ENCODE results near the gene WNT7B.

WNT7B gene

DNA sequence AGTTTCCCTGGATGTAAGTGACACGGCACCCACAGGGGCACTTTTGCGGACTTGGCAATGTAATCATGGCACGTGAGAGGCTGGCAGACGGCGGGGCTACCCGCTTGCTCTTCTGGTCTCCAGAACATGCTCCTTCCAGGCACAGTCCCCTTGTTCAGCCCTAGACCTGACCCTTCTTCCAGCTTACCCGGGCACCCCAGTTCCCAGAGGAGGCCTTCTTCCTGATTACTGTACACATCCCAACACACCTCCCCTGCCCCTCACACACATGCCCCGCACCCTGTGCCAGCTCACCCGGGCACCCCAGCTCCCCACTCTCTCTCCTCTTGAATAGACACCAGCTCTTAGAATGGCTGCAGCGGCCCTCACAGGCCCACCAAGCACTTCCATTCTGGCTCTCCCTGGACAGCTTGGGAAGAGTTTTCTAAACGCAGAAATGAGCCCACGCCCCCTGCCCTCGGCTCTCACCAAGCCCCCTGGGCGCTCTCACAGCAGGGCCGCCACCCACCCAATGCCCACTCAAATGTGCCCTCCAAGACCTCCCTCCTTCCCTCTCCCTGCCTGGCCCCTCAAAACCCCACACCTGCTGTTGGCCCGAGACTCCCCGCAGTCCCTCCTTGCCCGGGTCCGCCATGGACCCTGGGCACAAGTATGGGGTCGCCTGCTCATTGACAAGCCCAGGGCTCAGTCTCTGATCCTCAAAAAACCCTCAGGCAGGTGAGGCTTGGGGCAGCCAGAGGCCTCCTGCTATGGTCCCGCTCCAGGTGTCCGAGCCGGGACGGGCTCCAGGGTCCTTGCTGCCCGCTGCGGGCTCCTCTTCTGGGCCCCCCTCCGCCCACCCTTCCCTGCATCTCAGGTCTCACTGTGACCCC is 88.5 kb downstream of the WNT7B start:
- DNase-seq (ENCODE audit: low read depth in 2 of 2) = no peak

DNA sequence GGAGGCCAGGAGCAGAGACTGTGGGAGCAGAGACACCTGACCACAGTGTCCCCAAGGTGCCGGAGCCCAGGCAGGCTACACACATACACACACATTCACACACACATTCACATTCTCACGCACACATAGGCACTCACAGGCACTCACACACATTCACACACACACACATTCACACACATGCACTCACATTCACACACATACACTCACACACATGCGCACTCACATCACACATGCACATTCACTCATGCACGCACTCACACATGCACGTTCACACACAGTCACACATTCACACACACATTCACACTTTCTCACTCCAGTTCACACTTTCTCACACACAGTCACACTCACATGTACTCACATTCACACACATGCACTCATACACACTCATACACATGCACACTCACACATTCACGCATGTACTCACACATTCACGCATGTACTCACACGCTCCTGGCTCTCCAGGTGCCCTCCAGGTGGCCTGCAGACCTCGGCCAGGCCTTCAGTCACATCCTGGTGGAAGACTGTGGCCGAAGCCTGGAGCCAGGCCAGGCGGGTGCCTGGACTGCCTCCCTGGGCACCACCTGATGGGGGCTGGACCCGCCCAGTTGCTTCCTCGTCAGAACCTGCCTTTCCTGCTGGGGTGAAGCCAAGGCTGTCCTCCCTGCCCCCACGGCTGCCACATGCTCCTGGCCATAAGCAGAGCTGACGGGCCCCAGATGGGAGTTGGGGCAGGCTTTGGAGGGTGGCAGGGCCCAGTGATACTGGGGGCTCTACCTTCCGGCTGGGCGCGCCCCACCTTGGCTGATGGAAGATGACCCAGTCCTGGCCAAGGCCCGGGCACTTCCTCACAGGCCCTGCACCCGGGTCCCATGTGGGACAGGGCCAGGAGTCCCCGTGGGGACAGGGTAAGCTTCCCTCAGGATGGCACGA is 89.5 kb downstream of the WNT7B start:
- DNase-seq (ENCODE audit: low read depth in 2 of 2) = no peak

DNA sequence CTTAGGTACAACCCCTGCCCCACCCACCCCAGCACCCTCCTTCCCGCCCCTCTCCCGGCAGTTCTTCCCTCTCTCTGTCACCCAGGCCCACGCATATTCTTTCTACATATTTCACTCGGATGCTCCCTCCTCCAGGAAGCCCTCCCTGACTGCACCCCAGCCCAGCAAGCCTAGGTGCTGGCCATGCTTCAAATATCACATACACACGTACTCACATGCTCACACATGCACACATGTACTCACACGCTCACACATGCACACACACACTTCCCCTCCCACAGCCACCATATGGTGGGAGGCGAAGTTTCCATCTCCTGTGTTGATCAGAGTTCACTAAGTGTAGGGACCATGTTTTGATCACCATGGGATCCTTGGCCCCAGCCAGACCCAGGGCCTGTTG is 90.4 kb downstream of the WNT7B start:
- DNase-seq (ENCODE audit: low read depth in 2 of 2) = no peak

DNA sequence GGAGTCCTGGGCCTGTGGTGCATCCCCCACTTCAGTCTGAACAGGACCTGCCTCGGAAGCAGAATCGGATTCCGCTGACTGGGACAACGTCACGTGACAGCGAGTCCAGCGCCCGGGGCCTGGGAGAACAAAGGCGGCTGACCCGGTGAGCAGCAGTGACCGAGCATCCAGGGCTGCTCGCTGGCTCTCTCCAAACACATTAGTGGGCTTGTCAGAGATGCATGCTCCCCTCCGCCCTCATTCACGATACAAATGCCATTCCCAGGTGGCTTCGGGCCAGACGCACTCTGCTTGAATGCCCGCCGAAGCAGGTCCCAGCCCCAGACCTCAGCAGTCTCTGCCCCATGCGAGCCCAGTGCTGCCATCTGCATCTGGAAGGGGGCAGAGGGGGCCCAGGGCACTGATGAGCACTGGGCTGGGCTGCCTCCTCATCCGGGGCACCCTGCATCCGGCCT is 91.0 kb downstream of the WNT7B start:
- DNase-seq (ENCODE audit: low read depth in 2 of 2) = no peak

DNA sequence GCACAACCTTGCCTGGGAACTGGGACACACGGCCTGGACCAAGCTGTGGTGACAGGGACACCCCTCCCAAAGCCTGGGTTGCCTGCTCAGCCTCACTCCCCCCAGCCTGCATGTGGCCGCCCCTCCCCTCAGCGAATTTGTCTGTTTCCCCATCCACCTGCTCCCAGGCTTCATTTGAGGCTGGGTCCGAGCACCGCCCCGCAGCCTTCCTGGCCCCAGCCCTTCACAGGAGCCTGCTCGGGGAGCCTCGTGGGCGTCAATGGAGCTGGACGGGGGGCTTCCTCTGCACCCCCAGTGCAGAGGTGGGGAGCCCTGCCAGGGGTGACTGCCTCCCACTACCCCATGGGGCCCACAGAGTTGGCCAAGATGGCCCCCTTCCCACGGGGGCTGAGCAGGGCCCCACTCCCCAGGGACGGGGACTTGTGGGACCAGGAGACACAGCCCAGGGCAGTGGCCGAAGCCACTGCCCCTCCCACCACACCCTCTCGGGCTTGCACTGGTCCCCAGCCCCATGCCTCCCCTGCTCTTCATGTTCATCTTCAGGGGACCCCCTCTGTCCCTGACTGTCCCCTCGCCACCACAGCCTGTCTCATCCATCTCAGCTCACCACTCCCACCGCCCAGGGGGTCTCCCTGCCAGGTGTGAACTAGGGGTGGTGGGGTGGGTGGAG is 91.7 kb downstream of the WNT7B start:
- DNase-seq (ENCODE audit: low read depth in 2 of 2) = no peak

DNA sequence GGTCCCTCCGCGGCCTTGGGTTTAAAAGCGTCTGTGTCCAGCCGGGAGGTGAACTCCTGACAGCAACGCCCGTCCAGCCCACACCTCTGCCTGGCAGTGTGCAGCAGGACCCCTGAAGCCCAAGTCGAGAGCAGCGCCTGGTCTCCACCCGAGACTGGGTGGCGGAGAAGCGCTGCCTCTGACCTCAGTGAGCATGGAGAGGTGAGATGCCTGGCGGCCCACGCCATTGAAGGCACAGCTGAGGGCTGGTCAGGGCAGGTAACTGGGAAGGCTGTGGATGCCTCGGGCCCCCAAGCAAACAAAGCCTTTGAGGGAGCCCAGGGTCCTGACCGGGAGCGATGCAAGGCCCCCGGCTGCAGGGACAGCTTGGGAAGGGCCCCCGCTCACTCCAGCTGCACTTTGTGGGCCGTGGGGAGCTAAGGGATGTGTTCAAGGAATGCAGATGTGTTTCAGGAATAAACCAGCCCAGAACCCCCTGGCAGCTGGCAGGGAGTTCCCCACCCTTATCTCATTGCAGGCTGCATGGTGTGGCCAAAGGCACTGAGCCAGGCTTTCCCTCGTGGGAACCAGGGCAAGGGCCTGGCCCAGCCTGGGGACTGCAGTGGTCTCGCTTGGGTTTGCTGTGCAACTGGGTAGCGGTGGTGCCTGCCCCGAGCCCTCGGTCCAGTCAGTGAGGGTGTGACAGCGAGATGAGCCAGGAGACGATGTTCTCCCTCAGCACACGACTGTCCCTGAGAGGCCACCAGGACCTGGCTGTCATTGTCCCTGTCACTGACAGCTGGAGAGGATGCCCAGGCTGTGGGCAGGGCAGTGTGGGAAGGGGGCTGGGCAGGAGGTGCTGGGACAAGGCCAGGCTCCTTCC is 92.5 kb downstream of the WNT7B start:
- DNase-seq (ENCODE audit: low read depth in 2 of 2) = no peak

DNA sequence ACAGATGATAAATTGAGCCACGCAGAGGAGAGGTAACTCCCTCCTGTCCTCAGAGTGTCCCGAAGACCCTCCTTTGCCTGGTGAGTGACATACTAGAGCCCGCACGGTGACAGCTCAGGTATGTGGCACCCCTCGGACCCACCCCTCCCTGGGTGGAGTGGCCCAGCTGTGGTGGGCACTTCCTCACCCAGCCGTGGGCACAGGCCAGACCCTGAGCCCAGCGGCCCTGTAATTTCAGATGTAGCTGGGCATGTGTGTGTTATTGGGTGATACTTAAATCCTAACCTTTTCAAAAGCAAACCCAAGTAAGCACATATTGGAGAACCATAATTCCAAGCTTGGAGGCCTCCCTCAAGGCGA is 93.2 kb downstream of the WNT7B start:
- DNase-seq (ENCODE audit: low read depth in 2 of 2) = no peak

DNA sequence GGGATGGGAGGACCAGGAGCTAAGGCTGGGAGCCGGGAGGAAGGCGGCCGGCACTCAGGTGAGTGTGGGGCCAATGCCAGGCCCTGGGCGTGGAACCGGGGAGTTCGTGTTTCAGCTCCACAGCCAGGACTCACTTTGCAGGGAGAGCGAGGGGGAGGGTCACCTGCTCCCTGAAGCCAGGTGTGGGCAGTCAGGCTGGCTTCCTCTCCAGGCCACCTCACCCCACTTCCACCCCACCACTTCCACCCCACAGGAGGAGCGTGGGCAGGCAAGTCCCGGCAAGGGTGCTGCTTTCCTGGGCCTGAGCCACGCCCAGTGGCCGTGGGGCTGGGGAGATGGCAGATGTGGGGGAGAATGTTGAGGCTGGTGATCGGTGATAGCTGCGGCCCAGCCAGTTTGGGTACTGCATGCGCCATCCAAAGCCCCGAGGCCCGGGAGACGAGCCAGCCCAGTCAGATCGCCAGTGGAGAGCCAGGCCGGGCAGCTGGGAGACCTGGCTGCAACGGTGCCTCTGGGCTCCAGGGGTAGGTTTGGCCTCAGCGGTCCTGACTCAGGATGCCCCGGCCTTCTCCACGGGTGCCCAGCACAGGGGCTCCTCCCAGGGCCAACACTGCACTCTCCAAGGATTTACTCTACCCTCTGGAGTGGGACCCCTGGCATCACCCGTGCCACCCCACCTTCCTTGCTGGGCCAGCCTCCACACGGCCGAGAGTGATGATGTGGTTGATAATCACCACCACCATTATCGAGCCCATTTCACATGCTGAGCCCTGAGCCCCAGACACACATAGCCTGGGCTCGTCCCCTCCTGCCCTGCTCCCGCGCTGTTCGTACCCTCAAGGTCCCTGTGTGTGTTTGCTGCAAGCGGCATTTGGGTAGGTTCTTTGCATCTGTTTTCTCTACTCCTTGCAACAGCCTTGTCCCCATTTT is 93.8 kb downstream of the WNT7B start:
- DNase-seq (ENCODE audit: low read depth in 2 of 2) = no peak

DNA sequence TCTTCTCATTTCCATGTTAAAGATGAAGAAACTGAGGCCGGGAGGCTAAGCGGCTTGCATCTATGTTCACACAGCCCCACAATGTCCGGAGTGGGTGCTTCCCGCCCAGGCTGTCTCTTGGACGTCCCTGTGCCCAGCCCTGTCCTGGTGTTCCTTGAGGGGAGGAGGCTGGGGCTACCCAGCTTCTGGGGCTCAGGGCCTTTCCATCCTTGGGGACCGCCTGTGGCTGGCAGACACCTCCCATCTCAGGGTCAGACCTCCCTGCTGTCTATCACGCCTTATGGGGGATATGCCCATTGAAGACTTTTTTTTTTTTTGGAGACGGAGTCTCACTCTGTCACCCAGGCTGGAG is 95.5 kb downstream of the WNT7B start:
- DNase-seq (ENCODE audit: low read depth in 2 of 2) = no peak

DNA sequence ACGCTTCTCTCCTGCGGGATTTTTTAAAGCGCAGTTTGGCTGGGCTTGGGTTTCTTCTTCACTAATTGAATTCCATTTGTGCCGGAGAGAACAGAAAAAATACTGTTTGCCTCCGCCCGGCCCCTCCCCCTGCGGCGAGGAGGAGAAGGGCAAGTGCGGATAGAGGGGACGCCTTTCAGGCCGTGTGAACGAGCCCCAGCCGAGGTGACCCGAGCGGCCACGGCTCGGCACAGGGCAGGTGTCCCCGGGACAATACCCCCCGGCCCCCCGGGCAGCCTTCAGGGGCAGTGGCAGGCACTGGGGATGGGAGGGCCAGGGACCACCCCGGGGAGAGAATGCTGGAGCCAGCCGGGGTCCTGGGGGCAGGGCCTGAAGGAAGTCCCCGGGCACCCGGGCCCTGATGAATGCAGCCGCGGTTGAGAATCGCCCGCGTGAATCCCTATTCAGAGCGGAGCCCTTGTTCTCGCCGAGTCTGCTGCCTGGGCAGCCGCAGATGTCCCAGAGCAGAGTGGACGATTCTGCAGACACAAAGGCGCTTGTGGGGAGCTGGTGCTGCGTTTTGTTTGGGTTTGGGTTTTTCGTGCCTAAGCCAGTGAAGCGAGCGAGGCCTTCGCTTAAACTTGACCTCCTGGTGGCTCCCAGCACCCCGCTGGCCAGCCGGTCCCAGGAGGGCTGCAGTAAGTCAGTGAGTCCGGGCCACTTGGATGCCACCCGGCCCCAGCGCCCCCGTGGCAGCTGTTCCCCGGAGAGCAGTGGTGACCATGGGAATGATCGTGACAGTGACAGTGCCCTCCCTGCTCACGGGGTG is 96.0 kb downstream of the WNT7B start:
- no peak for DNase-seq (ENCODE audit: low read depth in 2 of 2)

DNA sequence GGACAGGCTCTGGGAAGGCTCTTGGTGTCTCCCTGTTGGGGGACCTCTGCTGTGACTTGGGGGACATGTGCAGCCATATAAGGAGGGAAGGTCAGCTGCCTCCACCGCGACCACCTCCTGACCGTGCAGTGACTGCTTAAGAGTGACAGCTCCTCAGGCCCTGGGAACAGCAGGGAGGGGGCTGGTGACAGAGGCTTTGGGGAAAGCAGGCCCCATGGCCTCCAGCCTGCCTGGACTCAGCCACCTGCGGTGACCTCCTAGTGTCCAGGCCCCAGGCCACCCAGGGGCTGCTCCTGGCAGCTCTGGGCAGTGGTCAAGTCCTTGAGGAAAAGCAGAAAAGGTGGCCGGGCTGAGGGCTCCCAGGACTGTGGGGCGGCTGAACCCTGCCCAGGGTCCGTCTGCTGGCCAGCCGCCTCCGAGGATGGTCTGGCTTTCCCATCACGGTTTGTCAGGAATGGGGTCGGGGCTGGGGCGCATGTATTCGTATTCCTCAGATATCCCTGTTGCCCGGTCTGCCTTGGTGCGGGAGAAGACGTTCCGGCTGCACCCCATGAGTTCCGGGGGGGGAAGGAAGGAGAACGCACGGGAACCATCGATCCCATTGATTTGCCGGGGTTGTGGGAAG is 96.8 kb downstream of the WNT7B start:
- DNase-seq (ENCODE audit: low read depth in 2 of 2) = no peak

DNA sequence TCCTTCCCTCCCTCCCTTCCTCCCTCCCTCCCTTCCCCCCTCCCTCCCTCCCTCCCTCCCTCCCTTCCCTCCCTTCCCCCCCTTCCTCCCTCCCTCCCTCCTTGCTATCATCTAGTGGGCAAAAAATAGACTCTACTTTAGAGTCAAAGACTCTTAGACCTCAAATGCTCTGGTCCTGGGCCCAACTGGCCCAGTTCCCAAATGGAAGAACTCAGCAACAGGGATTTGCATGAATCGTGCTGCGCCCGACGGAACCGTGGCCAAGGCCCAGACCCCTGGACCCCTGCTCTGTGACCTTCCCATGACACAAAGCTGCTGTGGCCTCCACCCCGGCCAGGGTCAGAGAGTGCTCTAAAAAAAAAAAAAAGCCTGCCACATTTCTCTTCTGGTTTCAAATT is 97.4 kb downstream of the WNT7B start:
- no peak for DNase-seq (ENCODE audit: low read depth in 2 of 2)

DNA sequence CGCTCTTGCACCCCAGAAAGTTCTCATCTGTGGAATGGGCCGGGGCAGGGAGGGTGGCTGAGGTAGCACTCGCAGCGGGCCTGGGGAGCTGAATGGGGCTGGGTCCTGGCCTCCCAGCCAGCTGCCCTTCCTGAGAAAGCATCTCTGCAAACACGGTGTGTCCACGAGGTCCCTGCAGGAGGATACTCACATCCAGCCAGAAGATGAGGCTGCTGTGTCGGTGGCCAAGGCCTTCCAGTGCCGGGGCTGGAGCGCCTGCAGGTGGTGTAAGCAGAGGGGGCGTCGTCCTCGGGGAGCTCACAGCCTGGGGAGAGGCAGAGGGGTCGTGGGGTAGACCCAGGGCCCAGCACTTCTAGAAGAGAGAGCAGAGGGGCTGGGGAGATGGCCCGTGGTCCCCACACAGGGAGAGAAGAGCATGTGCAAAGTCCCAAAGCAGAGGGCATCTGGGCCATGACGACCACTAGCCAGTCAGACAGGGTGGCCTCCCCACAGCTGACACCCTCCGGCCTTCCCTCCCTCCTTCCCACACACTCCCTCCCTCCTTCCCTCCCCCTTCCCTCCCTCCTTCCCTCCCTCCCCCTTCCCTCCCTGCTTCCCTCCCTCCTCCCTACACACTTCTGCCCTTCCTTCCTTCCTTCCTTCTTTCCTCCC is 97.9 kb downstream of the WNT7B start:
- DNase-seq (ENCODE audit: low read depth in 2 of 2) = no peak

DNA sequence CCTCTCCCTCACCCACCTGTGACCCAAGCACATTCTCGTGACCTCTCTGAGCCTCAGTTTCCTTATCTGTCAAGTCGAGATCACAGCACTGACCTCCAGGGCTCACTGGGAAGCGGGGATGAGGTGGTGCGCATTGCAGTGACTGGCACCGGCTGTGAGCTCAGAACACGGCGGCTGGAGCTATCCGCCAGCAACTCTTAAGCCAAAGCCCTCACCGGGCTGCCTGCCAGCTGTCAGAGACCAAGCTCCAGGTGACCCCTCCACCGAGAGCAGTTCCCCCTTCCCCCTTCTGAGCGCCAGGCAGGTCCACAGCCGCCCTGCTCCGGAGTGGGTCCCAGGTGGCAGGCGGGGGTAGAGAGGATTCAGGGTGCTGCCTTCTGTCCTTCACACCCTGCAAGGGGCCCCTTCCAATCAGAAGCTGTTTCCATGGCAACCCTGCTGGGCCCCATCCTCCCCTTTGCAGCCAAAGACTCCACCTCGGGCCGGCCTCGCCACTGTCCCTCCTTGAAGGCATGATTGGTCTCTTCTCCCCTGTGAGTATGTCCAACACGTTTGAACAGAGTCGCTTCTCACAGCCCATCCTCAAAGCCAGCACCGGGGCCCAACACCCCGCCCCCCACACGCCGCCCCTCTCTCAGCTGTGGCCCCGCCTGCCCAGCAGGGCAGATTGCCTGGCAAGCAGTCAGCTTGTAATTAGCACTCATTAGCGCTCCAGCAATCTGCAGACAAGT is 98.7 kb downstream of the WNT7B start:
- DNase-seq (ENCODE audit: low read depth in 2 of 2) = no peak

DNA sequence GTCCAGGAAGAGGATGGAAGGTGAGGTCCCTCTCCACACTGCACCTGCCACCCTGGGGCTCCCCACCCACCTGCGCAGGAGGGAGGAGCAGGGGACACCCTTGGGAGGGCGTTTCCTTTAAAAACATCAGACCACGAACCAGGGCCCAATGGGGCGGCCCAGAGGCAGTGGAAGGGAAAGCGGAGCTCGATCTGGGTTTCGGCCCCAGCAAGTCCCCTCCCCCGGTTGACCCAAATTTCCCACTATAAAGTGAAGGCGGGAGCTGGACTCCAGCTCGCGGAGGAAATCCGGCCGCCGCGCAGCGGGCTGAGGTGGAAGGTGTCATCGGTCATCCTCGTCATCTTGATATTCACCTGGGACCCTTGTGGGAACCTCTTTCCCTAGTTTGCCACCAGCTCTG is 99.3 kb downstream of the WNT7B start:
- DNase-seq (ENCODE audit: low read depth in 2 of 2) = no peak

DNA sequence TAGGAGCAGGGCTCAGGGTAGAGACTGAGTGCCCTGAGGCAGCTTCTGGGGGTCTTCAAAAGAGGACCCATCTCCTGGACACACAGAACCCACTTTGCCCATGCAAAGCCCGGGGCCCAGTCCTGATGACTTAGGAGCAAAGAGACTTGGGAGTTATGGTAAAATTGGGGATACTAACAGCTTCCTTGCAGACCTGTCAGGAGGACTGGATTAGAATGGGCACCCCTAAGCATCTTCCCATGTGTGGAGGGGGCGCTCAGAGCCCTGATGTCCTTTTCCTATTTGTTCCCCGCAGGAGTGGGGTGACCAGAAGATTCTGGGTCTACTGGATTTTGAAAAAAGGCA is 100.0 kb downstream of the WNT7B start:
- no peak for DNase-seq (ENCODE audit: low read depth in 2 of 2)

DNA sequence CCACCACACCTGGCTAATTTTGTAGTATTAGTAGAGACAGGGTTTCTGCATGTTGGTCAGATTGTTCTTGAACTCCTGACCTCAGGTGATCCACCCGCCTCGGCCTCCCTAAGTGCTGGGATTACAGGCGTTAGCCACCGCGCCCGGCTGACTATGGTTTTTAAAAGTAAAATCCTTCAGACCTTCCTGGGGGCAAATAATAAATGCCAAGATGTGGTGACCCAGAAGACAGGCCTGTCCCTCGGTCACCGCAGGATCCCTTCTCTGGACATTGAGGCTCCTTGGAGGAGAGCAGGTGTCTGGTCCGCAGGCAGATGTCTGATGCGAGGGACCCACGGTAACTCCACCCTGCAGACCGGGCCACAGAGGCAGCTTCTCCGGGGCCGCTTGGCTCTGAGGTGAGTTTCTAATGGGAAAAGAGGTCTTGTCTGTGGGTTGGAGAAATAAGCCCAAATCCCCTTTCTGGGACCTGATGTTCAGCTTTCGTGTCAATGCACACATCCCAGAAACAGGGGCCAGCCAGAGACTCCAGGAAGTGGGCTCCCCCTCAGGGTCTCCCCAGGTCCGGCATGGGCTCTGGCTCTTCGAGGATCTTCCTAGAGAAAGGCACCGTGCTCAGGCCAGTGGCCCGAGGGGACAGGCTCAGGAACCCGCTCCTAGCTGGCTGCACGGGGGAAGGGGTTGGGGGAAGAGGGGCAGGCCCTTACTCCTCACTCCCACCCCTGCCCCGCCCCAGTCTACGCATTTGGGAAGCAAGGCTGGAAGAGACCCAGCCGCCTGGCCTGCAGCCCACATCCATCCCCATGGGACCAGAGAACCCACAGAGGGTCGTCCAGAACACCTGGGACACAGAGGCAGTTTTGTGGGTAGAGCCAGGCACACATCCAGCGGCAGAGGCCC is 100.6 kb downstream of the WNT7B start:
- DNase-seq (ENCODE audit: low read depth in 2 of 2) = no peak
